OCI-LY3 (cell line): ENCODE measurements around the gene PAPSS1.

Source experiments
- H2AFZ ChIP-seq: fragments of 200-600, 300-600 bp; shearing (Covaris generic); 2 replicates; pipeline ENCODE4 v1.6.0; 2014; ENCODE audit warnings: antibody characterized with exemption, low read depth, low read length
- H3K27ac ChIP-seq: fragments of 200-600, 300-600 bp; sonication (generic); 2 replicates; pipeline ENCODE4 v1.5.1; 2014; ENCODE audit warnings: mild to moderate bottlenecking, low read length, moderate library complexity, mixed read lengths
- H3K27me3 ChIP-seq: fragments of 200-600, 300-600 bp; sonication (generic); 2 replicates; pipeline ENCODE4 v1.6.1; 2014; ENCODE audit warnings: low read depth, low read length, mixed read lengths
- H3K36me3 ChIP-seq: fragments of 200-600, 300-600 bp; sonication (generic); replicated peaks from 2 replicates; pipeline ENCODE3; 2014; ENCODE audit warnings: low read depth, low read length, mixed read lengths
- H3K4me1 ChIP-seq: fragments of 300-600, 200-600 bp; sonication (generic); 2 replicates; pipeline ENCODE4 v1.6.1; 2014; ENCODE audit warnings: low read length, mixed read lengths
- H3K4me2 ChIP-seq: fragments of 200-600, 300-600 bp; sonication (generic); 2 replicates; pipeline ENCODE4 v1.6.1; 2014; ENCODE audit warnings: low read length, mixed read lengths
- H3K4me3 ChIP-seq: fragments of 300-600, 200-600 bp; sonication (generic); 2 replicates; pipeline ENCODE4 v1.5.1; 2014; ENCODE audit warnings: antibody characterized with exemption, mild to moderate bottlenecking, low read length, moderate library complexity
- H3K79me2 ChIP-seq: fragments of 300-600, 200-600 bp; shearing (Covaris generic); 2 replicates; pipeline ENCODE4 v1.6.1; 2014; ENCODE audit warnings: mild to moderate bottlenecking, low read length, mixed read lengths
- H3K9ac ChIP-seq: fragments of 300-600, 200-600 bp; shearing (Covaris generic); 2 replicates; pipeline ENCODE4 v1.6.0; 2014; ENCODE audit warnings: mild to moderate bottlenecking, low read length, moderate library complexity
- H3K9me3 ChIP-seq: fragments of 200-600, 300-600 bp; shearing (Covaris generic); 2 replicates; pipeline ENCODE4 v1.6.1; 2014; ENCODE audit warnings: low read length, mixed read lengths; ENCODE audit not compliant: insufficient read depth
- H4K20me1 ChIP-seq: fragments of 200-600, 300-600 bp; sonication (generic); 2 replicates; pipeline ENCODE4 v1.6.1; 2016; ENCODE audit warnings: low read length, mixed read lengths; ENCODE audit not compliant: insufficient read depth
- EZH2phosphoT487 ChIP-seq: fragments of 200-600 bp; shearing (Covaris generic); IDR thresholded peaks from 2 replicates; pipeline ENCODE4 v1.6.1; 2018; ENCODE audit warnings: antibody characterized with exemption, mixed run types, low read depth
- TF ChIP-seq, protein P1 (sequence below): fragments of 200-600, 300-600 bp; sonication (generic); IDR thresholded peaks from 2 replicates; pipeline ENCODE4 v1.5.1; 2014; ENCODE audit warnings: antibody characterized with exemption, low read length, low read depth

The PAPSS1 gene

DNA sequence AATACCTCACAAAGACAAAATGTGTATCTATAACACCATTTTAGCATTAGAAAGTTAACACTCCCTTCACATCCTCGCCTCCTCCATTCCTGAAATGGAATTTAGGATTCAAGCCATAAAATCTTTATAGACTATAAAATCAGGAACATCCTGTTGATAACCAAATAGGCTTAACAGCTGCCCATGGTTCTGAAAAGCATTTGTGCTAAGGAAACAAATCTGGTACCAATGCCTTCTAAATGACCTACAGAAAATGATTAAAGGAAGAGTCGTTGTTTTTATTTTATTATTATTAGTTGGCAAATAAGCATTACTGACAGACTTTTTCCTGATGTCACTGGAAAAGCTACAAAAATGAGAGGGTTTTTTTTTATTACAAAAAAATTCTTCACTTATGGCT lies 79.8 kb downstream of the PAPSS1 start:
- Histone ChIP-seq H2AFZ (no peak overlapping the region), H3K27ac (no peak overlapping the region), H3K9ac (no peak overlapping the region), H3K4me1 (no peaks in the 10 kb centered on the region), H3K4me2 (no peak overlapping the region), H3K79me2 (no peaks in the 10 kb centered on the region), H4K20me1 (peaks cover 3% of the 10 kb centered on the region; the same call in 1 of the 2 replicates), H3K36me3 (peaks cover 9% of the 10 kb centered on the region), H3K27me3 (no peaks in the 10 kb centered on the region), H3K9me3 (no peaks in the 10 kb centered on the region), H3K4me3 (no peak overlapping the region)
- TF ChIP-seq EZH2phosphoT487 = no peak
- TF ChIP-seq, protein P1, sequence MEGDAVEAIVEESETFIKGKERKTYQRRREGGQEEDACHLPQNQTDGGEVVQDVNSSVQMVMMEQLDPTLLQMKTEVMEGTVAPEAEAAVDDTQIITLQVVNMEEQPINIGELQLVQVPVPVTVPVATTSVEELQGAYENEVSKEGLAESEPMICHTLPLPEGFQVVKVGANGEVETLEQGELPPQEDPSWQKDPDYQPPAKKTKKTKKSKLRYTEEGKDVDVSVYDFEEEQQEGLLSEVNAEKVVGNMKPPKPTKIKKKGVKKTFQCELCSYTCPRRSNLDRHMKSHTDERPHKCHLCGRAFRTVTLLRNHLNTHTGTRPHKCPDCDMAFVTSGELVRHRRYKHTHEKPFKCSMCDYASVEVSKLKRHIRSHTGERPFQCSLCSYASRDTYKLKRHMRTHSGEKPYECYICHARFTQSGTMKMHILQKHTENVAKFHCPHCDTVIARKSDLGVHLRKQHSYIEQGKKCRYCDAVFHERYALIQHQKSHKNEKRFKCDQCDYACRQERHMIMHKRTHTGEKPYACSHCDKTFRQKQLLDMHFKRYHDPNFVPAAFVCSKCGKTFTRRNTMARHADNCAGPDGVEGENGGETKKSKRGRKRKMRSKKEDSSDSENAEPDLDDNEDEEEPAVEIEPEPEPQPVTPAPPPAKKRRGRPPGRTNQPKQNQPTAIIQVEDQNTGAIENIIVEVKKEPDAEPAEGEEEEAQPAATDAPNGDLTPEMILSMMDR = no peak

GRCh38 chr4:107635735-107636134 lies 84.3 kb downstream of the PAPSS1 start:
- Histone ChIP-seq H3K9me3 (no peaks in the 10 kb centered on the region), H4K20me1 (no peaks in the 10 kb centered on the region), H3K36me3 (peaks cover 5% of the 10 kb centered on the region), H3K4me2 (no peak overlapping the region), H3K27ac (no peak overlapping the region), H3K27me3 (no peaks in the 10 kb centered on the region), H3K9ac (no peak overlapping the region), H2AFZ (no peak overlapping the region), H3K4me3 (no peak overlapping the region), H3K79me2 (no peaks in the 10 kb centered on the region), H3K4me1 (no peaks in the 10 kb centered on the region)
- TF ChIP-seq, protein P1 = no peak
- no peak for TF ChIP-seq EZH2phosphoT487

DNA sequence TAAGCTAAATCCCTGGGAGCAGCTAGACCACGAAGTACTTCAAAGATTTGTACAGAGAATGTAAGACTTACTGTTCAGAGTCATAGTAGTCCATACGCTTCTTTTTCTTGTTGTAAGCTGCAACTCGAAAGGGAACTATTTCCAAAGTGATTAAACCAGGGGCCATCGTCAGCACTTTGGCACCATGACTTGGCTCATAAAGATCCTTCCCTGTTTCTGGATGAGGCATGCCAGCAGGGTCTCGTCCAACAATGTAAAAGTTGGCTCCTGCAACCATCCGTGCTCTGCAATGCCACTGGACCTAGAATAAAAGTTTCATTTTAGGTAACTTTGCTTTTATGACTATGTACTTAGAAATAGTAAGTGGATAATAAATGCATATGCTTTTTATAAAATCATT lies 88.5 kb downstream of the PAPSS1 start:
- no peaks in the 10 kb centered on the region for H3K4me1 ChIP-seq
- no peaks in the 10 kb centered on the region for H3K27me3 ChIP-seq
- peaks cover 11% of the 10 kb centered on the region for H3K36me3 ChIP-seq
- no peak overlapping the region for H3K9ac ChIP-seq
- TF ChIP-seq, protein P1 = no peak
- TF ChIP-seq EZH2phosphoT487 = no peak
- H4K20me1 ChIP-seq = no peaks in the 10 kb centered on the region
- H3K4me3 ChIP-seq = no peak overlapping the region
- H3K79me2 ChIP-seq = no peaks in the 10 kb centered on the region
- no peak overlapping the region for H2AFZ ChIP-seq
- no peaks in the 10 kb centered on the region for H3K9me3 ChIP-seq
- H3K27ac ChIP-seq = no peak overlapping the region
- no peak overlapping the region for H3K4me2 ChIP-seq

- Histone ChIP-seq H2AFZ (no peak overlapping the region), H3K36me3 (peaks cover 11% of the 10 kb centered on the region), H3K4me2 (no peak overlapping the region), H4K20me1 (no peaks in the 10 kb centered on the region), H3K4me1 (no peaks in the 10 kb centered on the region), H3K4me3 (no peak overlapping the region), H3K79me2 (no peaks in the 10 kb centered on the region), H3K27ac (no peak overlapping the region), H3K9me3 (no peaks in the 10 kb centered on the region), H3K27me3 (no peaks in the 10 kb centered on the region), H3K9ac (no peak overlapping the region)
- TF ChIP-seq, protein P1 = no peak
- no peak for TF ChIP-seq EZH2phosphoT487
Measured at GRCh38 chr4:107630185-107630705, 89.8 kb downstream of the PAPSS1 start.
